ENCODE results near the gene CCDC33. TPM values are rescaled to one million over a fixed set of nuclear protein-coding genes. Genes with fewer than 3 reads are reported as not detected.

The CCDC33 gene
- total RNA-seq, 1 donor from 2014 or later = not detected

GRCh38 chr15:74374648-74375302 lies 138.6 kb downstream of the CCDC33 start:
- intact Hi-C loops (cut with DNase I) = no loop called here
- peak overlapping the region; percentile 72 for H3K4me3 ChIP-seq
- no peak for TF ChIP-seq CTCF (IDR thresholded peaks at IDR 0.05)
- peaks cover 13% of the 10 kb centered on the region for H3K4me1 ChIP-seq
- H3K36me3 ChIP-seq = no peaks in the 10 kb centered on the region
- no peaks in the 10 kb centered on the region for H3K27me3 ChIP-seq
- H3K9me3 ChIP-seq = no peaks in the 10 kb centered on the region
- ATAC-seq = no peak
- no peak for DNase-seq
- no peak overlapping the region for H3K27ac ChIP-seq

GRCh38 chr15:74375303-74375693 lies 139.2 kb downstream of the CCDC33 start:
- DNase-seq (peak; percentile 81), ATAC-seq (peak; percentile 69)
- peaks cover 13% of the 10 kb centered on the region for H3K4me1 ChIP-seq
- no peak overlapping the region for H3K4me3 ChIP-seq
- no peaks in the 10 kb centered on the region for H3K36me3 ChIP-seq
- no peaks in the 10 kb centered on the region for H3K9me3 ChIP-seq
- intact Hi-C loops (cut with DNase I) = no loop called here
- H3K27me3 ChIP-seq = no peaks in the 10 kb centered on the region
- no peak overlapping the region for H3K27ac ChIP-seq
- peak; percentile 92 for TF ChIP-seq CTCF (IDR thresholded peaks at IDR 0.05)

DNA sequence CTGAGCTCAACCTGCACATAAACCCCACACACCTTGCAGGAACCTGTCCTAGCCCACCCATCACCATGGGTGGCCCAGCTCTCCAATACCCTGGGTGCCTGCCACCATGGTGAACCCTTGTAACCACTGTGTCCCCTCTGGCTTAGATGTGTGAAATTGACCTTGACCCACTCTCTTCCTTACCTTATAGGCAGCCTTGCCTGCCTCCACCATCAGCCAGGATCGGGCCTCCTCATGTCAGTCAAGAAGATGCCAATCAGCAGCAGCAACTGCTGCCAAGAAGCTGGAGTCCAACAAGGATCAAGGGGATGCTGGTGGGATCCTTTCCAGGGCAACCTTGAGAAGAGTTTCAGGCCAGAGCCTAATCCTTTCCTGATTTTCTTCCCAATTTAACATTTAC lies 140.1 kb downstream of the CCDC33 start:
- no peak for DNase-seq
- no peak for ATAC-seq
- no peaks in the 10 kb centered on the region for H3K36me3 ChIP-seq
- intact Hi-C loops (cut with DNase I) = no loop called here
- H3K4me1 ChIP-seq = peaks cover 13% of the 10 kb centered on the region
- H3K9me3 ChIP-seq = no peaks in the 10 kb centered on the region
- no peaks in the 10 kb centered on the region for H3K27me3 ChIP-seq
- no peak overlapping the region for H3K27ac ChIP-seq
- no peak overlapping the region for H3K4me3 ChIP-seq
- no peak for TF ChIP-seq CTCF (IDR thresholded peaks at IDR 0.05)

DNA sequence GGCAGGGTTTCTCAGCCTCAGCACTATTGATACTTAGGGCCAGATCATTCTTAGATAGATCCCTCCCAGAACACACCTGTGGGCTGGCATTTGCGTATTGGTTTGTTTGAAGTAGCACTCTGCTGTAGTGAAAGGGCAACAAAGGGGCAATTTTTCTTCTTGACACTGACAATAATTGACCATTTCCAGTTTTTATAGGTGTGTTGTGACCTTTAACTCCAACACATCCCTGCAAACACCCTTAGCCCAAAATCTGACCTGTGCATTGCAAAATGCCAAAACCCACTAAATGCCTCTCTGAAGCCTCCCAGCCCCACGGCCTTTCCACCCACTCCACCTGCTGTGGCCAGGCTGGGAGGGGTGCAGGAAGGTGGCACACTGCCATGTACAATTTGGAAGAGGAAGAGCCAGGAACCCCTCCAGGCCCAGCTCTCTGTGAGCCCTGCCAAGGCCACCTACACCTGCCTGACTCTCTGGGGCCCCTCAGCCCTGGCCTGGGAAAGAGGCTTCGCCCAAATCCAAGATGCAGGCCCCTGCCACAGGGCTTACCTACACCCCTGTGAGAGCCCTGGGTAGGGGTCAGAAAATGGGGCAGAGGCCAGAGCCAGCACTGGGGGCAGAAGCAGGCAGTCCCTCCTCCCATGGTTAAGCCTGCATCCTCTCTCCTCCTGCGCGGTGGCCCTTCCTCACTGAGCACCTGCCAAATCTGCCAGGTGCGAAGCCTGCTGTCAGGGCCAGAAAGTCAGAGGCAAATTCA lies 140.9 kb downstream of the CCDC33 start:
- no peak for TF ChIP-seq CTCF (IDR thresholded peaks at IDR 0.05)
- ATAC-seq (no peak), DNase-seq (no peak)
- Histone ChIP-seq H3K4me1 (peaks cover 13% of the 10 kb centered on the region), H3K4me3 (no peak overlapping the region), H3K36me3 (no peaks in the 10 kb centered on the region), H3K27me3 (no peaks in the 10 kb centered on the region), H3K9me3 (no peaks in the 10 kb centered on the region), H3K27ac (no peak overlapping the region)
- intact Hi-C loops (cut with DNase I) = no loop called here

DNA sequence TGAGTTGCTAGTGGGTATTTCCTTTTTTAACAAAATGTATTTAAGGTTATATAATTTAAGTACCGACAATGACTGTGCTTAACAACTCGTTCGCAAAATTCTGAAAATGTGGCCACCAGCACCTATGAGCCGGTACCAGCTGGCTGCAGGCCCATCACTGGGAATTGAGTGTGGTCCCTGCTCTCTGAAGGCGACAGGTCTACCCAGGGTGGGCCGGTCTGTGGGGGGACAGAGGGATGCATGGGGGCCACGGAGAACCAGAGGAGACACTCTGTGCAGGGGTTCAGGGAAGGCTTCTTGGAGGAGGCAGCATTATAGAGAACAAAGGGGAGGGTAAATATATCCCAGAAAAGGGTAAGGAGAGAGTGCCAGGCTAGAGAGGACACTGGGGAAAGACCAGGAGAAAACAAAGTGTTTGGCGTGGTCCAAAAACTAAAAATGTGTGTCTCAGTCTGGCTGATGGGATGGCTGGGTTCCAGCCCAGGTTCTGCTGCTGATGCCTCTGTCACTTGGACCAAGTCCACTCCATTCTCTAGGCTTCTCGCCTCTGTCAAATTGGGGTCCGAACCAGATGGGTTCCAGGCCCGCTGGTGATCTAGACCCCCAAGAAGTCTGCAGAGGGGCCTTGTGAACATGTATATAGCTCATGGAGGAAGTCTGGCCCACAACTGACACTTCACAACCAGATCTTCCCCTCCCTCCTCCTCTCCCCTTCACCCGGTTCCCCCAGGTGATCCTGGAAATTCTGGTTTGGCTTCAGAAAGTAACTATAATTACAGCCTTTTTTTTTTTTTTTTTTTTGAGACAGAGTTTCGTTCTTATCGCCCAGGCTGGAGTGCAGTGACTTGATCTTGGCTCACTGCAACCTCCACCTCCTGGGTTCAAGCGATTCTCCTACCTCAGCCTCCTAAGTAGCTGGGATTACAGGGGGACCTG lies 142.0 kb downstream of the CCDC33 start:
- Histone ChIP-seq H3K27ac (no peak overlapping the region), H3K9me3 (no peaks in the 10 kb centered on the region), H3K4me1 (peaks cover 13% of the 10 kb centered on the region), H3K4me3 (no peak overlapping the region), H3K27me3 (no peaks in the 10 kb centered on the region), H3K36me3 (no peaks in the 10 kb centered on the region)
- intact Hi-C loops (cut with DNase I) = no loop called here
- TF ChIP-seq CTCF (IDR thresholded peaks at IDR 0.05) = no peak
- ATAC-seq = no peak
- no peak for DNase-seq

All from upper lobe of right lung (tissue), 1 donor.